HG03469 (cell line): ENCODE measurements around the gene MED12L.

Experiments
- ATAC-seq: cut with Tn5 transposase; IDR thresholded peaks from one replicate; pipeline ENCODE4 v1.9.1; 2021; ENCODE audit warnings: mild to moderate bottlenecking, moderate library complexity, moderate number of reproducible peaks; ENCODE audit not compliant: unreplicated experiment

The MED12L gene

DNA sequence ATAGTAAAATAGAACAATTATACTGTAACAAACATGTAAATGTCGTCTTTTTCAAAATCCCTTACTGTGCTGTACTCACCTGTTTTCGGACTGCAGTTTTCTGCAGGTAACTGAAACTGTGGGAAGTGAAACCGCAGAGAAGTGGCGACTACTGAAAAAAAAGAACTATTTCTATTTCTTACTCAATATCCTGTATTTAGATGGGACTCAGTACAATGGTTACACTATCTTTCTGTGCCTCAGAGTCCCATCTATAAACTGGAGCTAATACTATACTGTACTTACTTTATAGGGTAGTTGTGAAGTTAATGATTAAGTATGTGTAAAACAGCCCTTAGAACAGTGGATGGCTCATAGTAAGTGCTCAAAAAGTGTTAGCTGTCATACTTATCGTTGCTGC is 313.4 kb downstream of the MED12L start:
- no peak for ATAC-seq

DNA sequence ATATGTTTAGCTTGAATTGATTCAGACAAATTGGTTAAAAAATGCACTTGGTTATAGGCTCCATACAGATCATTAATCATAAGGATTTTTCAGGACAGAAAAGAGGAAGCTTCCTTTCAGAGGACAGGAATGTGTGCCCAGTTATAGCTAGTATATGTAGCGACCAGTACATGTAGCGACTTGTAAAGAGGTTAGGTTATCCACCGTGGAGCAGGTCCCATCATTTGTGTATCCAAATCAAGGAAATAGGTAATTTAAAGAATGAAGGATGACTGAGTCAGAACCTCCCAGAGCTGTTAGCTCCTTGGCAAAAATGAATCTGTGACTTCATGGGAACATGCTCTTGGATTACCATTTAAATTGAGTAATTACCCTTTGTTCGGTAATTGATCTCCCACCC is 314.9 kb downstream of the MED12L start:
- no peak for ATAC-seq

DNA sequence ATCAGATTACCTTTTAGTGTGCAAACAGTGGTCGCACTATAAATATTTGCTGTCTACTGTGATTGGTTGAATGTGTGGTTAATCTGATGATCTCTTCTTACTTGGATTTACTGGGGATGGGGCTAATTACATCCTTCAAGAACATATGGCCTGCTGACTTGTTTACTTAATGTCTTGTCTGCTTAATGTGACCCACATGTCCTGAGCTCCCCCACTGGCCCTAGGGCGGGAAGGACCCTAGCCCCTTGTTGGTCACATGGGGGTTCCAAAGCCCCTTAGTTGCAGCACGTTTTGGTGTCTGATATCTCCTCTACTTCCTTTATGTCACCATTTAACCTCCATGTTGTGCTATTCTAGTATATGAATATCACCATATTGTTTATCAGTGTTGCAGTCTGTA is 316.9 kb downstream of the MED12L start:
- no peak for ATAC-seq

DNA sequence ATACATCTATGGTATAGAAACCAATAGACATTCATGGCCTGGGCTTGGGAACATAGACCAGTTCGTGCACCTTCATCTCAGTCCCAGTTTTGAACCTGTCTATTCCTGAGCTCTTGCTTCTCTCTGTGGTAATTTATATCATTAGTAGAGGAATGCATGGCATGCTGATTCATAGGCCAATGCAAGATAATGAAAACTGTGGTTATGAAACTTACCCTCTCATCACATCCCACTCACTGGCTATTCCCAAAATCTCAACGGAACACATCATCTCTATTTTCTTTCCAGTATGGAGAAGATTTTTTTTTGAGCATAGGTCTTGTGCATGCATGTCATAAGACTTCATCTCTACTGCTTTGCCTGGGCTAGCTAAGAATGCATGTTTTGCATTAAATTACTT is 317.8 kb downstream of the MED12L start:
- no peak for ATAC-seq

DNA sequence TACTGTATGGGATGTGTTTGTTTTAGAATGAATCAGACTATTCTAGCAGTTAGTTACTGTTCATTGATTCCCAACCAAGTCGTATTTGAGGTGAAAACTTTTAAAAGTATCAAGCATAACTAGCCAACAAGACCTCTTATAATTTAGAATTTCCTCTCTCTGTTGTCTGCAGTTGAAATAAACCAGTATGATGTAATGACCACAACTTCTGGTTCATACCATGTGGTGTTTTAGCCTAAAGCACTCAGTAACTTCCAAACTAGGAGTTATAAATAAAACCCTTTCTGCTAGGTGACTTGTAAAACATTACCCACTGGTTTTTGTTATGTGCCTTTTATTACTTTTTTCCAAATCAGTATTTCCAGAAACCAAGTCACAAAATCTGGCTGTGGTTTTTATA is 318.9 kb downstream of the MED12L start:
- peak; percentile 63 for ATAC-seq

DNA sequence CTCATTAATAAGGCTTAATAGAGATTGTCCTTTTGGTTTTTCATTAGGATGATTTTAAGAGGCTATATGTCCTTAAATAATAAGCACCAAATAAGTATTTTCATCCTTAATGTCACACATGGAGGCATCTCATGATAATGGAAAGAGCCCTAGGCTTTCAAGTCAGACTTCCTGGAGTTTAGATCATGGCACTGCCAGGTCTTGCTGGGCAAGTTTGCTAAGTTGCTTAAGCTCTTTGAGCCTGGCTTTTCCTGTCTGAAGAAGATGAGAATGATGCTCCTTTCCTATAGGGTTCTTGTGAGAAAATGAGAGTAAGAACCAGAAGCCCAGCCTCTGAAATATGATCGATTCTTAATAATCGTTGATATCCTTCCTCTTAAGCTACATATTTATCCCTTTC is 322.5 kb downstream of the MED12L start:
- ATAC-seq, result no peak

DNA sequence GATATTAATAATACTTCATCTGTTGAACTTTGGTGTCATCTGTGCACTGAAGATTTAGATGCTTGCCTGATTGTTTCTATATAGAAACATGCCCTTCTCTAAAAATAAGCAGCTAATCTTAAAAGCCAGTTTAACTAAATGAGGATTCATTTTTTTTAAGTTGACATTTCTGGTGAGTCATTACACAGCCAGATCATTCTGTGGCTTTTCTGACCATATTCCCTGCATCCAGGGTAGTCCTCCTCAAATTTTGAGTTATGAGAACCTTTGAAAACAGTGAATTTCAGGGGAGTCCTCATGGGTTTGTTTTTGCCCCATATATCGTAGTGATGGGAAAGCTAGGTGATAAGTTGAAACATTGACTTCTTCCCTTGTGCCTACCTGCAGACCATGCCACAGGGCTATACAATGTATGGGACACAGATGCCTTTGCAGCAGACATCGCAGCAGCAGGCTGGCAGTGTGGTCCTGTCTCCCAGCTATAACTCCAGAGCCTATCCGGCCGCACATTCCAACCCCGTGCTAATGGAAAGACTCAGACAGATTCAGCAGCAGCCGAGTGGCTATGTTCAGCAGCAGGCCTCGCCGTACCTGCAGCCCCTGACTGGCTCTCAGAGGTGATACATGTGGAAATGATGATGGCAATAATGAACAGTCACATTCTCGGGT is 325.6 kb downstream of the MED12L start:
- no peak for ATAC-seq

DNA sequence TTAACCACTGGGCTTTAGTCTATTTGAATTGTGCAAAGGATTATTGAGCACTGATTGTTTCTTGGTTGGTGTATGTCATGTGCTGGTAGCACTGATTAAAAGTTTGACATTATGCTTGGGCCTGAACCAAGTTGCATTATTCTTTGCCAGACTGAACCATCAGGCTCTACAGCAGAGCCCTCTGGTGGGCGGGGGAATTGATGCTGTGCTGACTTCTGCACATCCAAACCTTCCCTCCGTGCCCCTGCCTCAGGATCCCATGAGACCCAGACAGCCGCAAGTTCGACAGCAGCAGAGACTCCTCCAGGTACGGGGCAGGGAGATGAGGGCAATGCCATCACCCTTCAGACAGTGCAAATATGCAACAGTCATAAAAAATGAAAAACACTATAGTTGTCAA is 327.5 kb downstream of the MED12L start:
- ATAC-seq, result no peak

DNA sequence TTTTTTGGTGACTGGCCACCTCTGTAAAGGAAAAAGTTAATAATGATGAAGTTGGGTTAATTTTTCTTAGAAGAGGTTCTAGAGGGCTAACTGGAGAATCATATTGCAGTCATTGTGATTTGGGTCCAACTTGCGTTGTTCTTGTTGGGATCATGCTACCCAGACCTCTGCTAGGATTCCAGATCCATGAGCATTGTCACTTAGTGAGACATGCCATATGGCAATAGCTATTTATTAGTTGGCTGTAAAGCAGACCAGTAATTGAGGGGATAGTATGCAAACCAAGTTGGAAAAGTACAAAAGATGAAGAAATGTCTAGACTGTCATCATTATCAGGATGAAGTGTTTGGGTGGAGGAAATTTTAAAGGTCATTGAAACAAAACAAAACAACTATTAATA is 329.8 kb downstream of the MED12L start:
- no peak for ATAC-seq

DNA sequence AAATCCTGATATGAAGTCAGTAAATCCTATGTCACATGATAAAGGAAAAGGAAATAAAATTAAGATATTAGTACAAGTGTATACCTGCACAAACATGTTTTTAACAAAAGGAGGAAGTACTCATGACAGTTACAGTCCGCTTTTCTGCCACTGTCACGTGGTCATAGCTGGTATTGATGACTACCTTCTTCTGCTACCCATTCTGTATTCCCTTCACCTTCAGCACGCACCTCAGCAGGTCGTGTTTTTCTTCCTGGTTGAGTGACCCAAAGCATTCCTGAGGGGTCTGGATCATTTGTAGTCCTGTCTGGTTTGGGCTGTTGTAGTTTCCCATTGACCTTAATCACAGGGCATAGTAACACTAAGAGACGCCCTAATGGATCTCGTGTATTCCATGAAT is 334.3 kb downstream of the MED12L start:
- no peak for ATAC-seq

DNA sequence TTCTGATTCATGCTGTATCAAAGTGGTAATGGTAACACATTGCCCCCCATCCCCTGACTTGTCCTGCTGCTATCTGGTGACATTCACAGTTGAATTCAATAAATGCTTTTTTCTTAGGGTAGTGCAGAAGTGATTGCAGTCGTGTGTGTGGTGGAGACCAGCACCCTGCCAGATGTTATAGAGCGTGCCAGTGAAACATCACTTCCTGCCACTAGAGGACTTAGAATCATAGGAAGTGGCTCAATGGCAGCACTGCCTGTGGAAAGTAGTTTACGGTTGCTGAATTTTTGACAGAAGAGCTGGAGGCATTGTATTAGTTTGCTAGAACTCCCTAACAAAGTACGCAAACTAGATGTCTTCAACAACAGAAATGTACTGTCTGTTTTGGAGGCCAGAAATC is 336.5 kb downstream of the MED12L start:
- ATAC-seq, result peak; percentile 37

DNA sequence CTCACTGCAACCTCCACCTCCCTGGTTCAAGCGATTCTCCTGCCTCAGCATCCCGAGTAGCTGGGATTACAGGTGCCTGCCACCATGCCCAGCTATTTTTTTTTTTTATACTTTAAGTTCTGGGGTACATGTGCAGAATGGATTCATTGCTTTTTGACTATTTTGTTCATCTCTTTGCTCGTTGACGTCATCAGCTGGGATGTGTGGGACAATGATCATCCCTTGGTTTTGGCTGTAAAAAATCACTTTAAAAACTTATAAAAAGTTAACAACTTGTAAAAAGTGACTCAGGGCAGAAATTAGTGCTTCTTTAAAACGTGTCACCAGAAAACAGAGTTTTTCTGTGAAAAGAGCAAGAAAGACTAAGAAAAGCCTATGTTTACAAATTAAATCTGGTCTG is 337.6 kb downstream of the MED12L start:
- no peak for ATAC-seq

DNA sequence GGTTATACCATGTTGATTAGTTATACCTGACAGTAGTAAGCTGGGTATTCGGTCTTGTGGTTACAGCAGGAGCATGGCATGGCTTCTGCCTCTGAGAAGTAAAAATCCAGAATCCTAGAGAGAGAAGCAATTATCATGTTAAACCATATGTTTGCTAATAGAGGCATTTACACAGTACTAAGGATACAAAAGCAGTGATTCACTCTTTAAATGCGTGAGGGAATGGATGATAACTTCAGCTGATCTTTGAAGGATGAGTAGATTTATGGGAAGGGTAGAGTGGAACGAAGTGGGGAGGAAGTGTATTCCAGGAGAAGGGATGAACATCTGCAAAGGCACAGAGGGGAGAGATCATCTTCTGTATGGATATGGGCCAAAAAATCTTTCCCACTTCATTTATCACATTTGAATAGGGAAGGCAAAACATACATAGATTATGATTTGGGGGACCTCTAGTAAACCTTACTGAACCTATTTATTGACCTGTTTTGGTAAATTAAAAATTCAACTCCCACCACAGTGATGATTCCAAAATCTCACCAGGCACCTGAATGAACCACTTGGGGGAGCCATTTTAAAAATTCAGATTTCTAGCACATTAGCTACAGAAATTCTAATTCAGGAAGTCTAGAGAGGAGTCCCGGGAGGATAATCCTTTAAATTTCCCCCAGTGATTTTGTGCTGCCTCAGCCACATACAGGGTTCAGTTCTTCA is 340.3 kb downstream of the MED12L start:
- ATAC-seq, result peak; percentile 10

DNA sequence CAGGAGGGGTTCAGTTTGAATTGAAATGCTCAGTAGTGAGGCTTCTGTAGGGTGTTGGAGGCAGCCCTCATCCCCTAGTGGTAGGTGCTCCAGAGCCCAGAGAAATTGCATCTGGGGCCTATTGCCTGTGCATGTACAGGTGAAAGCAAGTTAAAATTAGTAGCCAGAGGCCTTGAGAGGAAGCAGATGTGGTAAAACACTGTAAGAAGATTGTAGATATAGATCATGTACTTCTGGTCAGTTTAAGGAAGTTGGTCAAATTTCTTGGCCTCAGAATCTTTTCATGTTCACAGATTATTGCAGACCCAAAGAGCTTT is 340.8 kb downstream of the MED12L start:
- ATAC-seq, result peak; percentile 64

DNA sequence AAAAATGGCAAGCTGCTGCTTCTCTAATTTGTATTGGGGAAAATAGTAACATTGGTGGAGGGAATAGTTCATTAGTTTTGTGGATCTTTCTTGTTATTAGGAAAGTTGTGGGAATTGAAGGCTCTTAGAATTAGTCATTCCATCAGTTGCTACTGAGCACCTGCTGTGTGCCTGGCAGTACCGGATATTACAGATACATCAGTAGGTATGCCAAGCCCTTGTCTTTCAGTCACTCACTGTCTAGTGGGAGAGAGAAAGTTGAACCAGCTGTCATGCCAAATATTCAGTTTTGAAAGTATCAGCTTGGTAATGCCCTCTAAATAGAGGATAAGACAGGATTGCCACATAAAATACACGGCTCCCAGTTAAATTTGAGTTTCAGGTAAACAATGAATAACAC is 342.9 kb downstream of the MED12L start:
- ATAC-seq, result no peak

DNA sequence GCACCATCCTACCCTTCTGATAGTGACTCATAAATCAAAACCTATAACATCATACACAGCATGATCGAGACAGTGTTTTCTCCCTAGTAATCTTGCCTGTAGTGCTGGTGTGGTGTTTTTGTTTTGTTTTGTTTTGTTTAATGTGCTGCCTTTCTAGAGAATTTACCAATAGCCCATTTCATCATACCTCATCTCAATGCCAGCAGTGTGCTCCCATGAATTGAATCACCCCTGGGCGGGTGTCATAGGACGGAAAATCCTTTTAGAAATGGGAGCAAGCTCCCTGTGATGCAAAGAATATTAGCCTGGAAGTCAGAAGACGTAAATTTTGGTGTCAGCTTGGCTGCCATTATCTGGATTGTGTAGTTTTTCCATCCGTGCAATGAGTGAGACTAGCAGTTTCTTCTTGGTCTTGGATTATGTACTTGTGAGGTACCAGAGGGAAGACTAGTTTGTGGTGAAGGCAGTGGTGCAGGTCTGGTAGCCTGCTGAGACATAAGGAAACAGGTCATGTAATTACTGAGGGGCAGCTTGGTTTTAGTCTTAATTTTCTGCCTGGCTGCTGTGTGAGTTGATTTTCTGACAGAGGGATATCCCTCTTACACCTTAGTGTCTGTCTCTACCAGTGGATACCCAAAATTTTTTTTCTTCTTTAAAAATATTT is 345.5 kb downstream of the MED12L start:
- peak; percentile 42 for ATAC-seq

DNA sequence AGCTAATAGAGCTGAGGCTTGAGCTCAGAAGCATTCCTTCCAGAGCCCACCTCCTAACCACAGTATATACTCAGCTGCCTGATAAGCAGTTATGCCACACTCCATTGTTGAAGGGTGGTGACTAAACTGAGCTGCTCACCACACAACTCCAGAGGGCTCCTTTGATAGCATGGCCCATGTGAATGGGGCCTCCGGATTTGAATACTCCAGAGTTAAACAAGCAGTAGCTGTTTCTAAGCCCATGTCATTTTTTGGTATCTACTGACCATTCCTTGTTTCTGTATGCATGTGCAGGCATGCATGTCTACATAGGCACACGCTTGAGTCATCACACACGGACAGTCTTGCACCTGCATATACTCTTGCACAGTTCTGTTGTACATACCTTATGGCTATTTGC is 346.5 kb downstream of the MED12L start:
- ATAC-seq, result no peak

DNA sequence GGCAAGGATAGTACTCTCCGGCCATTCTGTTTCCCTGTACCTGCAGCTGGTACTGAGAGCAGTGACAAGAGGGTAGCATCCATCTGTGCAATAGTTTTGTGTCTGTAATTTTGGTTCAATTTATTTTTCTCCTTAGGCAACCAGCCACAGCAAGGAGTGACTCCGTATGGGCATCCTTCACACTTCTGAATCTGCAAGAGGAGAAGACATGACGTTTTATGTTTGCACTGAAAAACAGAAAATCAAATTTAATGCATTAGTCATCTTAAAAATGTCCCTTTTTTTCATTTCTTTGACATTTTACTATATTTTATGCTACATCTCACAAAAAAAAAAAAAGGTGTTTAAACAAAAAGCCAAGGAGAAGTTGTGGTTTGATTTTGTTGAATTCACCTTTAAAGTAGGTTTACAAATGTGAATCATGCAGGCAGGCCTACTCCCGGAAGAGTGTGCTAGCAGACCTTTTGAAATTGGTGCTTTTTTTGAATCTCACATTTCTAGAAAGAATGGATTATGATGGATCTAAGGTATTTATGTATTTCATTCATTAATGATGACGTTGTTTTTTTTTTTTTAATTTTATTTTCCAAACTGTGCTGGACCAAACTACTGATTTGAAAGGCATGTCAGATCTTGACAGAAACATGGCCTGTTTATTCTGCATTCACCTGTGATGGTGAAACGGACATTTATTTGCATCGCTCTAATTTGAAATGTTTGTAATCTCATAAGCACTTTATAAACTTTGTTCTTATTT is 347.3 kb downstream of the MED12L start:
- no peak for ATAC-seq

DNA sequence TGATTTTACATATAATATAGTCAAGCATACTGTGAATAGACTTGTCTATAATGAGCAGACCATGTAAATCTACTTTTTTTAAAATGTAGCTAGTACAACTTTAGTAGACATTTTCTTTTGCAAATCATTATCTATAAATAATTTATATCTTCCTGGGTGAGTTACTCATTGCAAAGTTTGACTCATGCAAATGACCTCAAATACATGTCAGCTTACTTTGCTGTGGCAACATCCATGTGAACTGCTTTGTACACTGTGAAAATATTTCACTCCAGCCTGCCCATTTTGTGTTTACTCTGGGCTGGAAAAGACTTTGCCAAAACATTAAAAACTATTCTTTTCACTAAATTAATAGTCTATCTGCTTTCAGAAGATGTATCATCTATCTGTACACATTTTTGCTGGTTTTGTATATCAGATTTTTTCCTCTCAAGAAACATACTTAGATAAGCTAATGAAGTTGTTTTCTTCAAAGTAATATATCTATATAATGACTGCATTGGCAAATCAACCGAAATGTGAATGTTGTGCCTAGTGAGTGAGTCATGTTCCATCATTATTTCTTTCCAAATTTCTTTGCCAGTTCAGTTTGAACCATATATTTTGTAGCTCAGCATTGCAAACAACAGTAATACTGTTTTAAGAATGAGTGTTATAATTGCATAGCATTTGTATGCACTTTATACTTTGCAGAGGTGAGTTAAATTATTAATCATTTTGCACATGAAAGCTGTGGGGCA is 348.9 kb downstream of the MED12L start:
- ATAC-seq, result no peak

DNA sequence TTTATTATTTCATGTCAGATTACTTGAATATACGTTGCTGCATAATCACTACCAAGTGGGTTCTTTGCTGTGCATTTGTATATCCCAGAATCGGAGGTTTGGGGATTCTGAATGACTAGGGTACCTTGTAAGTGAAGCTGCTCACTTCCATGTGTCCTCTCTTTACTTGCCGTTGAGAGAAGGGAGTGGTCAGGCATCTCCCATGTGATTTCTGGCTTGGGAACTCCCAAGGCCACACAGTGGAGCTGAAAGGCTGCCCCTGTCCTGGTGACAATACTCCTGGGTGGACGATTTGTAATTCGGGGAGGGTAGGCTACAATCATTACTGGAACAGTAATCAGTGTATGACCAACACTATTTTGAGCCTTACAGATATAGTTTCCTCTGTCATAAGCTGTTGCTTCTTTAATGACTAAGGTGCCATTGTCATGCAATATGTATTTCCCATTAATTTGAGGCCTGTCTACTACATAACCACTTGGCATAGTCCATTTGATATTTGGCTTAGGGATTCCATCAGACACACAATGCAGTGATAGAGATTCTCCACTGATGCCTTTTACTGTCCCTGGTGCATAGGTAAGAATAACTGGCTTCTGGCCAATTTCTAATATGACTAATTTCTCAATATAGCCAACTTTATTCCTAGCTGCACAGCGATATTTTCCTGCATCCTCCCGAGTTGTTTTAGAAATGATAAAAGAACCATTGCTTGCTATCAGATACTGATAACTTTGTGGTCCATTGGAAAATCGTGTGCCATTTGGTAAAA is 351.4 kb downstream of the MED12L start:
- ATAC-seq, result no peak
